ENCODE measurements around the gene CD58. TPM values are rescaled to one million over a fixed set of nuclear protein-coding genes. Genes with fewer than 3 reads are reported as not detected.
A peak's percentile ranks its signal among the peaks of the same experiment; 100 is the strongest.

The CD58 gene
- polyA plus RNA-seq, 1 donor (not counting 4 experiments of a cell fraction or from before 2014, with no cell fraction given), result 38.6 TPM

DNA sequence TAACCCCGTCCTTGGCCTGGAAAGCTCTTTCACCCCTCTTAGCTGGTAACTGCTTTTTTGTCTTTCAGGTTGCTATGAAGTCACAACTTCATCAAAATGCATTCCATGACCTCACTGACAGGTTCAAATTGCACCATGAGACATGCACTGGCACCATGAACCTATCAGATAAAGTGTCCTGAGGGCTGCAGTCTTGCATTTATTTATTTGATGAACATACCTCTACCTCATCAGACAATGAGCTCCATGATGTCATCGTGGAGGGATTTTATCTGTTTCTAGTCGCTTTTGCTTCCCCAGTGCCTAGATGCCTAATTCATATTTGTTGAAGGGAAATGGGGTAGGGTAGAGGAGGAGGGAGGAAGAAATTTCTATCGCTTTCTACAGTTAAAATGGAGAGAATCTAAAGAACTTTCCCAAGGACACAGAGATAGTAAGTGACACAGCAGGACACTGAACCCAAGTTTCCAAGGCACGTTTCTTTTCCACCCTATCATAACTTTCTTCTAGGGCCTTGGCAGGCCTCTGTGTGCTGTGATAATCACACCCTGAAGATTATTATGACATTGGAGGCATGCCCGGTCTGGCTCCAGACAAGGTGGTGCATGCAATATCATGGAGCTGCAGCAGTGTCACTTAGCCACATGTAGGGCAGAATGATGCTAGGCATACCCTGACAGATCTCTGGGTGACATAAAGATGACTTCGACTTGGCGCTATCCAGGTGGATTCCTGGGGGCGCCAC, 69.5 kb downstream of the CD58 start:
- Histone ChIP-seq H3K4me2 (ENCODE audit: control insufficient read depth, extremely low read depth, insufficient read depth, low read depth, low read length) (no peak overlapping the region), H3K79me2 (ENCODE audit: control insufficient read depth, insufficient read depth, low read length) (no peaks in the 10 kb centered on the region), H3K4me3 (ENCODE audit: control insufficient read depth in 2 of 3, extremely low read depth in 1 of 3, insufficient read depth in 2 of 3, low read depth in 1 of 3, low read length in 3 of 3) (no peak overlapping the region), H3K9me3 (ENCODE audit: control insufficient read depth, low read depth, low read length) (no peaks in the 10 kb centered on the region), H3K9ac (ENCODE audit: control insufficient read depth, extremely low read depth, insufficient read depth, low read length) (no peak overlapping the region), H3K27me3 (ENCODE audit: control insufficient read depth, extremely low read depth, insufficient read depth, low read length) (no peaks in the 10 kb centered on the region), H3K9me1 (ENCODE audit: control insufficient read depth, extremely low read depth, insufficient read depth, low read length) (peaks cover 2% of the 10 kb centered on the region), H4K20me1 (ENCODE audit: control insufficient read depth, extremely low read depth, insufficient read depth, low read length) (no peaks in the 10 kb centered on the region), H2AFZ (ENCODE audit: control insufficient read depth, low read length) (no peak overlapping the region), H3K27ac (ENCODE audit: control insufficient read depth, insufficient read depth, low read length) (no peak overlapping the region), H3K36me3 (ENCODE audit: control insufficient read depth in 2 of 2, extremely low read depth in 1 of 2, insufficient read depth in 2 of 2, low read length in 2 of 2) (no peaks in the 10 kb centered on the region), H3K4me1 (ENCODE audit: control insufficient read depth, extremely low read depth, insufficient read depth, low read length) (peaks cover 27% of the 10 kb centered on the region)
- FAIRE-seq (no peak), DNase-seq (ENCODE audit: low read depth, low spot score) (no peak)
- dilution Hi-C loops (cut with MboI; ENCODE audit: extremely low pct_ligation_motif_present, low sequenced_read_pairs), result no loop called here
- no peak for TF ChIP-seq EZH2 (IDR thresholded peaks at IDR 0.05; ENCODE audit: low read length)
- TF ChIP-seq CTCF (optimal IDR thresholded peaks at IDR 0.05 in 1 of 3, IDR thresholded peaks at IDR 0.05 in 1 of 3, conservative IDR thresholded peaks at IDR 0.05 in 1 of 3; ENCODE audit: extremely low read depth in 1 of 3, insufficient read depth in 2 of 3, low read length in 3 of 3), result no peak

- TF ChIP-seq CTCF (optimal IDR thresholded peaks at IDR 0.05 in 1 of 3, IDR thresholded peaks at IDR 0.05 in 1 of 3, conservative IDR thresholded peaks at IDR 0.05 in 1 of 3; ENCODE audit: extremely low read depth in 1 of 3, insufficient read depth in 2 of 3, low read length in 3 of 3) (peak; percentile 71 to 91 (median 77)), EZH2 (IDR thresholded peaks at IDR 0.05; ENCODE audit: low read length) (no peak)
- Histone ChIP-seq H3K4me1 (ENCODE audit: control insufficient read depth, extremely low read depth, insufficient read depth, low read length) (peaks cover 12% of the 10 kb centered on the region), H4K20me1 (ENCODE audit: control insufficient read depth, extremely low read depth, insufficient read depth, low read length) (no peaks in the 10 kb centered on the region), H3K9me1 (ENCODE audit: control insufficient read depth, extremely low read depth, insufficient read depth, low read length) (no peaks in the 10 kb centered on the region), H3K27ac (ENCODE audit: control insufficient read depth, insufficient read depth, low read length) (no peak overlapping the region), H3K27me3 (ENCODE audit: control insufficient read depth, extremely low read depth, insufficient read depth, low read length) (no peaks in the 10 kb centered on the region), H3K79me2 (ENCODE audit: control insufficient read depth, insufficient read depth, low read length) (no peaks in the 10 kb centered on the region), H3K4me3 (ENCODE audit: control insufficient read depth in 2 of 3, extremely low read depth in 1 of 3, insufficient read depth in 2 of 3, low read depth in 1 of 3, low read length in 3 of 3) (no peak overlapping the region), H2AFZ (ENCODE audit: control insufficient read depth, low read length) (peak overlapping the region; percentile 49), H3K36me3 (ENCODE audit: control insufficient read depth in 2 of 2, extremely low read depth in 1 of 2, insufficient read depth in 2 of 2, low read length in 2 of 2) (no peaks in the 10 kb centered on the region), H3K4me2 (ENCODE audit: control insufficient read depth, extremely low read depth, insufficient read depth, low read depth, low read length) (peak overlapping the region; percentile 49), H3K9ac (ENCODE audit: control insufficient read depth, extremely low read depth, insufficient read depth, low read length) (no peak overlapping the region), H3K9me3 (ENCODE audit: control insufficient read depth, low read depth, low read length) (no peaks in the 10 kb centered on the region)
- DNase-seq (ENCODE audit: low read depth, low spot score) (no peak), FAIRE-seq (no peak)
- dilution Hi-C loops (cut with MboI; ENCODE audit: extremely low pct_ligation_motif_present, low sequenced_read_pairs), result no loop called here
Observed at GRCh38 chr1:116498789-116499628, 71.8 kb downstream of the CD58 start.

All from keratinocyte (primary cell).